Measurements from ENCODE around the gene CHRNA9. TPM values are rescaled to one million over a fixed set of nuclear protein-coding genes. Genes with fewer than 3 reads are reported as not detected.

Gene CHRNA9
- total RNA-seq, 6 experiments from 2014 or later, result not detected

DNA sequence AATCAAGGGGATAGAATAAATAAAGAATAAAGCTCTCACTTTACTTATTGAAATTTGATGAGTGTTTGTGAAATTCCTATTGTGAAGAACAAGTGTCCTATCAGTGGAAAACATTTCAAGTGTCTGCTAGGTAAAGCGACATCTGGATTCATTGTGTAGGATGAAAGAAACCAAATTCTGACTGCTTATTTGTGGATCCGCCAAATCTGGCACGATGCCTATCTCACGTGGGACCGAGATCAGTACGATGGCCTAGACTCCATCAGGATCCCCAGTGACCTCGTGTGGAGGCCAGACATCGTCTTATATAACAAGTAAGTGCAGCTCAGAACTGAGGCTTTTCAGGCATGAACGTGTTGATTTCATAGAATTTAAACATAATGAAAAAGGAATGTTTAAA is 1.9 kb downstream of the CHRNA9 start:
- TF ChIP-seq POLR2A (IDR thresholded peaks at IDR 0.05), result no peak
- TF ChIP-seq, protein P1, sequence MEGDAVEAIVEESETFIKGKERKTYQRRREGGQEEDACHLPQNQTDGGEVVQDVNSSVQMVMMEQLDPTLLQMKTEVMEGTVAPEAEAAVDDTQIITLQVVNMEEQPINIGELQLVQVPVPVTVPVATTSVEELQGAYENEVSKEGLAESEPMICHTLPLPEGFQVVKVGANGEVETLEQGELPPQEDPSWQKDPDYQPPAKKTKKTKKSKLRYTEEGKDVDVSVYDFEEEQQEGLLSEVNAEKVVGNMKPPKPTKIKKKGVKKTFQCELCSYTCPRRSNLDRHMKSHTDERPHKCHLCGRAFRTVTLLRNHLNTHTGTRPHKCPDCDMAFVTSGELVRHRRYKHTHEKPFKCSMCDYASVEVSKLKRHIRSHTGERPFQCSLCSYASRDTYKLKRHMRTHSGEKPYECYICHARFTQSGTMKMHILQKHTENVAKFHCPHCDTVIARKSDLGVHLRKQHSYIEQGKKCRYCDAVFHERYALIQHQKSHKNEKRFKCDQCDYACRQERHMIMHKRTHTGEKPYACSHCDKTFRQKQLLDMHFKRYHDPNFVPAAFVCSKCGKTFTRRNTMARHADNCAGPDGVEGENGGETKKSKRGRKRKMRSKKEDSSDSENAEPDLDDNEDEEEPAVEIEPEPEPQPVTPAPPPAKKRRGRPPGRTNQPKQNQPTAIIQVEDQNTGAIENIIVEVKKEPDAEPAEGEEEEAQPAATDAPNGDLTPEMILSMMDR (IDR thresholded peaks at IDR 0.05), result no peak
- intact Hi-C loops (cut with DNase I), result no loop called here
- DNase-seq (no peak), ATAC-seq (no peak)
- Histone ChIP-seq H3K36me3 (no peaks in the 10 kb centered on the region), H3K27me3 (no peaks in the 10 kb centered on the region), H3K4me3 (no peak overlapping the region), H3K9me3 (no peaks in the 10 kb centered on the region), H3K27ac (no peak overlapping the region), H3K4me1 (no peaks in the 10 kb centered on the region)
- WGBS (ENCODE audit: insufficient coverage, low coverage, low lambda C conversion rate, missing lambda C conversion rate), result 40% methylated on average over 8 of the region's 9 CpGs

DNA sequence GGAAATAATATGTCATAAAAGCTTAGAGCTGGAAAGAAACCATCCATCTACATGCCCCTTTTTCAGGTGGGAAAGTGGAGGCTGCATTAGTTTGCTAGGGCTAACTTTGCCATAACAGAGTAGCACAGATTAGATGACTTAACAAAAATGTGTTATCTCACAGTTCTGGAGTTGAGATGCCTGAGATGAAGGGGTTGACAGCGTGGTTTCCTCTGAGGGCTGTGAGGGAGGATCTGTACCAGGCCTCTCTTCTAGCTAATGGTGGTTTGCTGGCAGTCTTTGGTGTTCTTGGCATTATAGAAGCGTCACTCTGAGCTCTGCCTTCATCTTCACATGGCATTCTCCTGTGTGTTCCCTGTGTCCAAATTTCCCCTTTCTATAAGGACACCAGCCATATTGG is 2.4 kb downstream of the CHRNA9 start:
- TF ChIP-seq, protein P1 (IDR thresholded peaks at IDR 0.05), result no peak
- no peak for TF ChIP-seq POLR2A (IDR thresholded peaks at IDR 0.05)
- DNase-seq, result no peak
- no peak overlapping the region for H3K4me3 ChIP-seq
- no peaks in the 10 kb centered on the region for H3K36me3 ChIP-seq
- H3K4me1 ChIP-seq, result no peaks in the 10 kb centered on the region
- WGBS (ENCODE audit: insufficient coverage, low coverage, low lambda C conversion rate, missing lambda C conversion rate), result 62% methylated on average over 2 of the region's 2 CpGs
- H3K27ac ChIP-seq, result no peak overlapping the region
- intact Hi-C loops (cut with DNase I), result no loop called here
- no peaks in the 10 kb centered on the region for H3K9me3 ChIP-seq
- H3K27me3 ChIP-seq, result no peaks in the 10 kb centered on the region
- no peak for ATAC-seq

DNA sequence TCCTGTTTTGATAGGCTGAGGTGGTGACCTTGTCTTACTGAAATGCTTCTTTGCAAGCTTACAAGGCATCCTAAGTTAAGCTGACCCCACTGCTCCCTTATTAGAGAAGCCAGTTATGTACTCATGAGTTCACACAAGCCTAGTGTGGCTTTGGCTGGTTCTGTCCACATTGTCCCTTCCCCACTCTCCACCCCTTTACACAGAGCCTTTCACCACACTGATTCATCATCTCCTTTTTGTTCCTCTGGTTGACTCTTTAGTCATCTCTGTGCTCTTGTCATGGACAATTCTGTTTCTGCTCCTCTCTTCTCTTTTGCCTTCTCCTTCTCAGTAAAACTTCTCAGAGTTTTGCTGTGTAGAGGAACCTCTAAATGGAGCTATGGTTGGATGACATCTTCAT is 4.9 kb downstream of the CHRNA9 start:
- DNase-seq, result no peak
- intact Hi-C loops (cut with DNase I), result no loop called here
- no peak for ATAC-seq
- no peaks in the 10 kb centered on the region for H3K36me3 ChIP-seq
- TF ChIP-seq POLR2A (IDR thresholded peaks at IDR 0.05), result no peak
- TF ChIP-seq, protein P1 (IDR thresholded peaks at IDR 0.05), result no peak
- H3K4me3 ChIP-seq, result no peak overlapping the region
- H3K27ac ChIP-seq, result no peak overlapping the region
- no peaks in the 10 kb centered on the region for H3K9me3 ChIP-seq
- H3K4me1 ChIP-seq, result no peaks in the 10 kb centered on the region
- H3K27me3 ChIP-seq, result no peaks in the 10 kb centered on the region

DNA sequence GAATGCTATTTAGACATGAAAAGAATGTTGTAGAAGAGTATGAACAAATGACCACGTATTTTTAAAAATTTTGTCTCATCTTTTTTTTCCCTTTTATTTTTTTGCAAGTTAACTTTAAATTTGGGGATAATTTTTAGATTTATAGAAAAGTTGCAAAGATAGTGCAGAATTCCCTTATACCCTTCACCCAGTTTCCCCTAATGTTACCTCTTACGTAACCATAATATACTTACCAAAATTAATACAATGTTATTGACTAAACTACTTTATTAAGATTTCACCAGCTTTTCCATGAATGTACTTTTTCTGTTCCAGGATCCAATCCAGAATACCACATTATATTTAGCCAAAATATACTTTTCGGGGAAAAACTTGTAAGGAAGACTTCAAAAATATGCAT is 12.3 kb downstream of the CHRNA9 start:
- ATAC-seq (no peak), DNase-seq (no peak)
- no peak for TF ChIP-seq POLR2A (IDR thresholded peaks at IDR 0.05)
- TF ChIP-seq, protein P1 (IDR thresholded peaks at IDR 0.05), result no peak
- WGBS (ENCODE audit: insufficient coverage, low coverage, low lambda C conversion rate, missing lambda C conversion rate), result 63% methylated on average over 3 of the region's 3 CpGs
- intact Hi-C loops (cut with DNase I), result no loop called here
- no peak overlapping the region for H3K4me3 ChIP-seq
- no peaks in the 10 kb centered on the region for H3K27me3 ChIP-seq
- no peak overlapping the region for H3K27ac ChIP-seq
- H3K9me3 ChIP-seq, result no peaks in the 10 kb centered on the region
- H3K36me3 ChIP-seq, result no peaks in the 10 kb centered on the region
- H3K4me1 ChIP-seq, result no peaks in the 10 kb centered on the region

DNA sequence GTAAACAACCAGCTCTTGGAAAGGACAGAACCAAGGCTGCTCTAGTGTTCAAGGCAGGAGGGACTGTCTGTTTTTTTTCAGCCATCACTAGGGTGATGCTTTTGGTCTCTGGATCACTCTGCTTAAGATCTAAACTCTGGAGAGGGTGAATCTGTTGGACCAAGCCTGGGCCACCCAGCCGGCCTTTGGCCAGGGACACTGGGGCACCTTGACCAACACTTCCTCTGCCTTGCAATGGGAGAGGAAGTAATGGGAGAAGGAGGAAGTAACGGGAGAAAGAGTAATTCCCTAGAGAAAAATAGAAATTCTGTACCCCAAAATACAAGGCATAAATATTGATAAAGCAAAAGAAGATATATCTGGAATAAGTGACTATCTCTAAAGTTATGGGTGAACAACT is 12.9 kb downstream of the CHRNA9 start:
- WGBS (ENCODE audit: insufficient coverage, low coverage, low lambda C conversion rate, missing lambda C conversion rate), result 82% methylated on average over 2 of the region's 2 CpGs
- no peak for ATAC-seq
- intact Hi-C loops (cut with DNase I), result no loop called here
- no peaks in the 10 kb centered on the region for H3K4me1 ChIP-seq
- no peak for DNase-seq
- no peaks in the 10 kb centered on the region for H3K27me3 ChIP-seq
- no peak overlapping the region for H3K27ac ChIP-seq
- H3K36me3 ChIP-seq, result no peaks in the 10 kb centered on the region
- H3K9me3 ChIP-seq, result no peaks in the 10 kb centered on the region
- no peak for TF ChIP-seq POLR2A (IDR thresholded peaks at IDR 0.05)
- TF ChIP-seq, protein P1 (IDR thresholded peaks at IDR 0.05), result no peak
- no peak overlapping the region for H3K4me3 ChIP-seq

Measured in right lobe of liver (tissue), 6 donors.